HepG2 (cell line): ENCODE results near the gene VWA3A. TPM values are rescaled to one million over a fixed set of nuclear protein-coding genes. Genes with fewer than 3 reads are reported as not detected.

Source experiments
- ATF4 ChIP-seq, 2 experiments: fragments of 450-650 bp in 1 of 2; sonication (generic) in 1 of 2; formaldehyde crosslinking; IDR thresholded peaks; 2 replicates each; pipeline versions ENCODE4 v1.5.0 to v1.8.0; 2020 to 2022; ENCODE audit warnings: mild to moderate bottlenecking in 1 of 2, missing genetic modification reagents in 1 of 2
- DPF2 ChIP-seq: sonication (generic); formaldehyde crosslinking; IDR thresholded peaks from 2 replicates; pipeline ENCODE4 v1.4.0; 2020; ENCODE audit warnings: mild to moderate bottlenecking, low read depth, missing genetic modification reagents, borderline replicate concordance
- FOXA3 ChIP-seq: IDR thresholded peaks from 2 replicates; pipeline ENCODE4 v1.6.1; 2016; ENCODE audit warnings: missing genetic modification reagents, missing compliant biosample characterization
- GATAD2A ChIP-seq: IDR thresholded peaks from 2 replicates; pipeline ENCODE4 v1.6.1; 2016
- MXD1 ChIP-seq: sonication (generic); formaldehyde crosslinking; IDR thresholded peaks from 2 replicates; pipeline ENCODE4 v1.4.0; 2020; ENCODE audit warnings: mild to moderate bottlenecking, missing genetic modification reagents
- NBN ChIP-seq: fragments of 450-650 bp; conservative IDR thresholded peaks from 2 replicates; pipeline ENCODE4 v1.6.1; 2017
- NFAT5 ChIP-seq: sonication (generic); formaldehyde crosslinking; IDR thresholded peaks from 2 replicates; pipeline ENCODE4 v1.4.0; 2020; ENCODE audit warnings: missing genetic modification reagents
- NFKB2 ChIP-seq: sonication (generic); formaldehyde crosslinking; IDR thresholded peaks from 2 replicates; pipeline ENCODE4 v1.4.0; 2020; ENCODE audit warnings: missing genetic modification reagents, borderline replicate concordance
- RAD21 ChIP-seq: fragments of 450-650 bp; formaldehyde crosslinking; IDR thresholded peaks from 2 replicates; pipeline ENCODE4 v1.5.0; 2020; ENCODE audit warnings: mild to moderate bottlenecking
- TGIF2 ChIP-seq: IDR thresholded peaks from 2 replicates; pipeline ENCODE4 v1.6.1; 2016; ENCODE audit warnings: control low read depth, missing compliant biosample characterization
- THAP9 ChIP-seq: sonication (generic); formaldehyde crosslinking; IDR thresholded peaks from 2 replicates; pipeline ENCODE4; 2020; ENCODE audit warnings: missing genetic modification reagents, mild to moderate bottlenecking, borderline replicate concordance
- ZFP90 ChIP-seq: sonication (generic); formaldehyde crosslinking; IDR thresholded peaks from 2 replicates; pipeline ENCODE4 v1.8.0; 2022; ENCODE audit warnings: missing genetic modification reagents, mild to moderate bottlenecking, inconsistent platforms, borderline replicate concordance
- ZNF180 ChIP-seq: sonication (generic); formaldehyde crosslinking; IDR thresholded peaks from 2 replicates; pipeline ENCODE4 v1.4.0; 2020; ENCODE audit warnings: low read depth, missing genetic modification reagents, borderline replicate concordance
- ZNF430 ChIP-seq: sonication (generic); formaldehyde crosslinking; IDR thresholded peaks from 2 replicates; pipeline ENCODE4 v1.9.0; 2021; ENCODE audit warnings: mild to moderate bottlenecking, missing genetic modification reagents
- ZNF460 ChIP-seq: sonication (generic); formaldehyde crosslinking; IDR thresholded peaks from 2 replicates; pipeline ENCODE4 v1.5.1; 2020; ENCODE audit warnings: missing genetic modification reagents, mild to moderate bottlenecking, borderline replicate concordance
- ZSCAN21 ChIP-seq: sonication (generic); formaldehyde crosslinking; IDR thresholded peaks from 2 replicates; pipeline ENCODE4 v1.8.0; 2022; ENCODE audit warnings: mild to moderate bottlenecking, missing genetic modification reagents, moderate library complexity, borderline replicate concordance
- polyA plus RNA-seq, 8 experiments: library from polyadenylated mRNA; depleted of rRNA in 3 of 8; stranded (reverse) in 7 of 8; unstranded in 1 of 8; fragments of >200 nt; fragmentation: Illumina TruSeq in 4 of 8; extraction: Trizol in 4 of 8; gene quantifications; 2 replicates each; pipeline versions ENCODE4 v1.2.1 to v1.2.3, GENCODE V29; 2011 to 2016; ENCODE audit warnings: low read depth in 4 of 8, missing spikeins in 1 of 8, mixed read lengths in 1 of 8; ENCODE audit not compliant: insufficient read depth in 1 of 8
- total RNA-seq, 5 experiments: library from RNA; depleted of rRNA; stranded (reverse); fragments of >200 nt; fragmentation: Illumina TruSeq; extraction: Trizol; gene quantifications; 2 replicates each; pipeline ENCODE4 v1.2.3, GENCODE V29; 2016; ENCODE audit warnings: low read depth in 1 of 5

Gene VWA3A
- total and polyA plus RNA-seq, 2 of the 13 experiments (the other 11 are each of a cell fraction or from before 2014, with no cell fraction given), result 0.03 to 0.07 TPM

GRCh38 chr16:22198547-22199293, 106.4 kb downstream of the VWA3A start (continued):
- TF ChIP-seq DPF2 (CRISPR knock-in tag) (no peak), ZNF430 (CRISPR knock-in tag) (peak; percentile 29; the same call in 1 of the 2 replicates), NFKB2 (CRISPR knock-in tag) (0 out of 2 replicates have a peak, but pooled peaks have one; percentile 32), RAD21 (CRISPR knock-in tag) (peak; percentile 13; the same call in 1 of the 2 replicates), ZFP90 (CRISPR knock-in tag) (0 out of 2 replicates have a peak, but pooled peaks have one; percentile 53), TGIF2 (CRISPR knock-in tag) (peak; percentile 54; the same call in 1 of the 2 replicates), MXD1 (CRISPR knock-in tag) (no peak), ATF4 (CRISPR knock-in tag; IDR thresholded peaks at IDR 0.05) (no peak), ZSCAN21 (CRISPR knock-in tag) (0 out of 2 replicates have a peak, but pooled peaks have one; percentile 22), THAP9 (0 out of 2 replicates have a peak, but pooled peaks have one; percentile 16), GATAD2A (CRISPR knock-in tag) (0 out of 2 replicates have a peak, but pooled peaks have one; percentile 3), NBN (no peak), FOXA3 (0 out of 2 replicates have a peak, but pooled peaks have one; percentile 13), ZNF180 (CRISPR knock-in tag) (0 out of 2 replicates have a peak, but pooled peaks have one; percentile 36), ZNF460 (no peak), NFAT5 (0 out of 2 replicates have a peak, but pooled peaks have one; percentile 52)
